ENCODE data around the gene TM4SF4.

TM4SF4 gene

DNA sequence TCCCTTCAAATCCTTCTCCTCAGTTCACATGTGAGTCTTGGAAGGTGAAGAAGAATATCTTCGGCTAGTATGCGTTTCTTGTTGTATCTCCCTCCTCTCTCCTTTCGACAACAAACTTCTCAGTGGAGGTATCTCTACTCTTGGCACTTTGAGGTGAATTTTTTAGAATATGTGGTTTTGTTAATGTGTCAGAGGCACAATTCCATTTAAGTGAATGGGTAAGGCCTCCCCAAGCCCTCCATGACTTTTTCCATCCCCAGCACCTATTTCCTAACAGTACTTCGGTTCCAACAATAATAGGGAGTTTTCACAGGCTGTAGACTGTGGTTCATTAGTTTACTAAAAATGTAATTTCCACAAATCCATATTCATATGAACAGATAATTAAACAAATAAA is 74.2 kb downstream of the TM4SF4 start:
- peak overlapping the region; percentile 60 for H3K4me3 ChIP-seq (ENCODE audit: low read depth, low read length)
- peaks cover 36% of the 10 kb centered on the region for H3K4me1 ChIP-seq (ENCODE audit: control insufficient read depth, insufficient read depth, low read length, unreplicated experiment)
- 0 out of 2 replicates have a peak, but pooled peaks cover 17% of the 10 kb centered on the region for H3K36me3 ChIP-seq (ENCODE audit: insufficient read depth, low read length)
- H2AFZ ChIP-seq (ENCODE audit: low read length, unreplicated experiment) = peak overlapping the region; percentile 4
- peaks cover 40% of the 10 kb centered on the region for H3K79me2 ChIP-seq (ENCODE audit: control insufficient read depth, insufficient read depth, low read length, unreplicated experiment)
- H3K27me3 ChIP-seq (ENCODE audit: insufficient read depth, low read length) = no peaks in the 10 kb centered on the region
- peak overlapping the region; percentile 95 for H3K27ac ChIP-seq (ENCODE audit: low read depth, low read length)

DNA sequence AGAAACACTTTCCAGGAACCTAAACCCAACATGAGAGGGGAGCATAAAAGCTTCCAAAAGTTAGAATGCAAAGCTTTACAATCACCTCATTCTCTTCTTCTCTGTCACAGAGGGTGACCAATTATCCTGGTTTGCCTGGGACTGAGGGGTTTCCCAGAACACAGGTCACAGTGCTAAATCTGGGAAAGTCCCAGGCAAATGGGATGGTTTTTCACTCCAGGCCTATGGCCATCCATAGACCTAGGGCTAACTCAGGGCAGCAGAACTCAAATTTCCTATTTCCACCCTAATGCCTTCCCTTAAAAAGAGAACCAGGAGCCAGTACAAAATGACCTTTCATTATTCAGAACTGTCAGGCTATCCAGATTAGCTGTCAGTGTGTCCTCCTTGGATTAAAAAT is 77.0 kb downstream of the TM4SF4 start:
- no peak overlapping the region for H3K27ac ChIP-seq (ENCODE audit: low read depth, low read length)
- H3K36me3 ChIP-seq (ENCODE audit: insufficient read depth, low read length) = 0 out of 2 replicates have a peak, but pooled peaks cover 11% of the 10 kb centered on the region
- H3K27me3 ChIP-seq (ENCODE audit: insufficient read depth, low read length) = no peaks in the 10 kb centered on the region
- peaks cover 29% of the 10 kb centered on the region for H3K79me2 ChIP-seq (ENCODE audit: control insufficient read depth, insufficient read depth, low read length, unreplicated experiment)
- H2AFZ ChIP-seq (ENCODE audit: low read length, unreplicated experiment) = no peak overlapping the region
- H3K4me1 ChIP-seq (ENCODE audit: control insufficient read depth, insufficient read depth, low read length, unreplicated experiment) = peaks cover 64% of the 10 kb centered on the region
- no peak overlapping the region for H3K4me3 ChIP-seq (ENCODE audit: low read depth, low read length)

- Histone ChIP-seq H3K4me3 (ENCODE audit: low read depth, low read length) (no peak overlapping the region), H3K79me2 (ENCODE audit: control insufficient read depth, insufficient read depth, low read length, unreplicated experiment) (peaks cover 19% of the 10 kb centered on the region), H3K36me3 (ENCODE audit: insufficient read depth, low read length) (0 out of 2 replicates have a peak, but pooled peaks cover 6% of the 10 kb centered on the region), H2AFZ (ENCODE audit: low read length, unreplicated experiment) (no peak overlapping the region), H3K4me1 (ENCODE audit: control insufficient read depth, insufficient read depth, low read length, unreplicated experiment) (peaks cover 55% of the 10 kb centered on the region), H3K27me3 (ENCODE audit: insufficient read depth, low read length) (no peaks in the 10 kb centered on the region), H3K27ac (ENCODE audit: low read depth, low read length) (no peak overlapping the region)
Observed at GRCh38 chr3:149552700-149553099, 78.2 kb downstream of the TM4SF4 start.

All from ACC112 (cell line).